Measurements from ENCODE around the gene JPH3. TPM values are rescaled to one million over a fixed set of nuclear protein-coding genes. Genes with fewer than 3 reads are reported as not detected.

Gene JPH3
- polyA plus RNA-seq, 3 donors, result 0.62 to 1.1 (median 1.0) TPM

- DNase-seq (ENCODE audit: extremely low read depth in 1 of 11, low read depth in 9 of 11, low spot score in 4 of 11), result no peak
Measured at GRCh38 chr16:87592018-87592712, 10.1 kb upstream of the JPH3 start.

- no peak for DNase-seq (ENCODE audit: extremely low read depth in 1 of 11, low read depth in 9 of 11, low spot score in 4 of 11)
Measured at GRCh38 chr16:87593710-87594258, 8.5 kb upstream of the JPH3 start.

- DNase-seq (ENCODE audit: extremely low read depth in 1 of 11, low read depth in 9 of 11, low spot score in 4 of 11), result no peak
Measured at GRCh38 chr16:87595712-87596111, 6.6 kb upstream of the JPH3 start.

GRCh38 chr16:87597324-87597830 lies 4.9 kb upstream of the JPH3 start:
- DNase-seq (ENCODE audit: extremely low read depth in 1 of 11, low read depth in 9 of 11, low spot score in 4 of 11), result no peak

- DNase-seq (ENCODE audit: extremely low read depth in 1 of 11, low read depth in 9 of 11, low spot score in 4 of 11), result no peak
Measured at GRCh38 chr16:87598431-87598830, 3.9 kb upstream of the JPH3 start.

- no peak for DNase-seq (ENCODE audit: extremely low read depth in 1 of 11, low read depth in 9 of 11, low spot score in 4 of 11)
Measured at GRCh38 chr16:87600246-87600645, 2.1 kb upstream of the JPH3 start.

- no peak for DNase-seq (ENCODE audit: extremely low read depth in 1 of 11, low read depth in 9 of 11, low spot score in 4 of 11)
Measured at GRCh38 chr16:87601401-87601981, 817 bp upstream of the JPH3 start.

- no peak for DNase-seq (ENCODE audit: extremely low read depth in 1 of 11, low read depth in 9 of 11, low spot score in 4 of 11)
Measured at GRCh38 chr16:87602821-87603683, 744 bp downstream of the JPH3 start.

GRCh38 chr16:87603684-87604633 lies 1.7 kb downstream of the JPH3 start:
- DNase-seq (ENCODE audit: extremely low read depth in 1 of 11, low read depth in 9 of 11, low spot score in 4 of 11), result no peak

GRCh38 chr16:87604634-87605111 lies 2.4 kb downstream of the JPH3 start:
- DNase-seq (ENCODE audit: extremely low read depth in 1 of 11, low read depth in 9 of 11, low spot score in 4 of 11), result no peak

- DNase-seq (ENCODE audit: extremely low read depth in 1 of 11, low read depth in 9 of 11, low spot score in 4 of 11), result no peak
Measured at GRCh38 chr16:87607223-87607622, 4.9 kb downstream of the JPH3 start.

GRCh38 chr16:87607871-87608270 lies 5.6 kb downstream of the JPH3 start:
- no peak for DNase-seq (ENCODE audit: extremely low read depth in 1 of 11, low read depth in 9 of 11, low spot score in 4 of 11)

GRCh38 chr16:87608400-87608985 lies 6.2 kb downstream of the JPH3 start:
- peak; percentile 54 to 81 (median 71) for DNase-seq (ENCODE audit: extremely low read depth in 1 of 11, low read depth in 9 of 11, low spot score in 4 of 11)

GRCh38 chr16:87610026-87610425 lies 7.7 kb downstream of the JPH3 start:
- no peak for DNase-seq (ENCODE audit: extremely low read depth in 1 of 11, low read depth in 9 of 11, low spot score in 4 of 11)

GRCh38 chr16:87611456-87611855 lies 9.1 kb downstream of the JPH3 start:
- no peak for DNase-seq (ENCODE audit: extremely low read depth in 1 of 11, low read depth in 9 of 11, low spot score in 4 of 11)

- no peak for DNase-seq (ENCODE audit: extremely low read depth in 1 of 11, low read depth in 9 of 11, low spot score in 4 of 11)
Measured at GRCh38 chr16:87613961-87614360, 11.7 kb downstream of the JPH3 start.

GRCh38 chr16:87615621-87616041 lies 13.3 kb downstream of the JPH3 start:
- DNase-seq (ENCODE audit: extremely low read depth in 1 of 11, low read depth in 9 of 11, low spot score in 4 of 11), result no peak

GRCh38 chr16:87616556-87616955 lies 14.2 kb downstream of the JPH3 start:
- no peak for DNase-seq (ENCODE audit: extremely low read depth in 1 of 11, low read depth in 9 of 11, low spot score in 4 of 11)

Data from renal cortex interstitium (tissue), 11 donors.